Measurements from ENCODE around the gene RNASE13. TPM values are rescaled to one million over a fixed set of nuclear protein-coding genes. Genes with fewer than 3 reads are reported as not detected.

RNASE13 gene
- total RNA-seq, 1 experiment from 2014 or later = not detected

- H3K27me3 Mint-ChIP-seq (ENCODE audit: low read depth) = no peaks in the 10 kb centered on the region
- POLR2A ChIA-PET = no interaction called here
- H3K4me1 Mint-ChIP-seq = peaks cover 17% of the 10 kb centered on the region
- no peak overlapping the region for H3K27ac Mint-ChIP-seq
- peaks cover 56% of the 10 kb centered on the region for H3K36me3 Mint-ChIP-seq
- H3K4me3 Mint-ChIP-seq = no peak overlapping the region
- no peak for DNase-seq (ENCODE audit: low spot score)
- H3K9me3 Mint-ChIP-seq = no peaks in the 10 kb centered on the region
- CTCF ChIA-PET = interaction anchor here (1.3 to 2.0 kb wide), 3 partner anchors 16 to 60 kb away, joined by 4 to 10 read pairs (median 7); no protein-coding TSS in a partner anchor
- ATAC-seq = no peak
- TF ChIP-seq MXD4 (CRISPR knock-in tag; IDR thresholded peaks at IDR 0.05; ENCODE audit: borderline replicate concordance) = no peak
- no peak for TF ChIP-seq IRF2 (CRISPR knock-in tag; IDR thresholded peaks at IDR 0.05; ENCODE audit: borderline replicate concordance, low read depth)
- no peak for TF ChIP-seq ATF2 (CRISPR knock-in tag; IDR thresholded peaks at IDR 0.05; ENCODE audit: borderline replicate concordance, low read depth)
- TF ChIP-seq PRRX2 (CRISPR knock-in tag; IDR thresholded peaks at IDR 0.05) = no peak
- no peak for TF ChIP-seq CREM (CRISPR knock-in tag; IDR thresholded peaks at IDR 0.05)
- no peak for TF ChIP-seq TEAD1 (CRISPR knock-in tag; IDR thresholded peaks at IDR 0.05)
- no peak for TF ChIP-seq ETV6 (CRISPR knock-in tag; IDR thresholded peaks at IDR 0.05)
- no peak for TF ChIP-seq ATF6 (CRISPR knock-in tag; IDR thresholded peaks at IDR 0.05)
- TF ChIP-seq USF2 (CRISPR knock-in tag; IDR thresholded peaks at IDR 0.05) = no peak
- TF ChIP-seq ZNF232 (CRISPR knock-in tag; IDR thresholded peaks at IDR 0.05) = no peak
- no peak for TF ChIP-seq ESRRA (CRISPR knock-in tag; IDR thresholded peaks at IDR 0.05; ENCODE audit: borderline replicate concordance)
These were observed 40.0 kb upstream of the RNASE13 start for GRCh38 chr14:21074398-21075272.

GRCh38 chr14:21073921-21074320 lies 39.3 kb upstream of the RNASE13 start:
- CTCF ChIA-PET = interaction anchor here (1.9 to 4.6 kb wide), 3 partner anchors 17 to 59 kb away, joined by 7 to 165 read pairs (median 10); no protein-coding TSS in a partner anchor
- Mint-ChIP-seq H3K9me3 (no peaks in the 10 kb centered on the region), H3K27me3 (ENCODE audit: low read depth) (no peaks in the 10 kb centered on the region), H3K27ac (no peak overlapping the region), H3K4me3 (no peak overlapping the region), H3K36me3 (peaks cover 49% of the 10 kb centered on the region), H3K4me1 (peaks cover 17% of the 10 kb centered on the region)
- POLR2A ChIA-PET = no interaction called here
- DNase-seq (ENCODE audit: low spot score) (no peak), ATAC-seq (no peak)
- TF ChIP-seq ZMAT4 (CRISPR knock-in tag; IDR thresholded peaks at IDR 0.05) (no peak), ZNF263 (CRISPR knock-in tag; IDR thresholded peaks at IDR 0.05; ENCODE audit: low read depth) (no peak), FOXK1 (CRISPR knock-in tag; IDR thresholded peaks at IDR 0.05) (no peak), GABPB1 (CRISPR knock-in tag; IDR thresholded peaks at IDR 0.05) (no peak), KAT7 (CRISPR knock-in tag; IDR thresholded peaks at IDR 0.05; ENCODE audit: borderline replicate concordance) (no peak), CREM (CRISPR knock-in tag; IDR thresholded peaks at IDR 0.05) (no peak), PRDM15 (CRISPR knock-in tag; IDR thresholded peaks at IDR 0.05) (no peak), MAX (CRISPR knock-in tag; IDR thresholded peaks at IDR 0.05) (no peak), NFYB (CRISPR knock-in tag; conservative IDR thresholded peaks at IDR 0.05; ENCODE audit: low read depth) (no peak), SP1 (CRISPR knock-in tag; conservative IDR thresholded peaks at IDR 0.05) (no peak), TEAD1 (CRISPR knock-in tag; IDR thresholded peaks at IDR 0.05) (no peak), SMAD4 (CRISPR knock-in tag; IDR thresholded peaks at IDR 0.05) (no peak), ESRRA (CRISPR knock-in tag; IDR thresholded peaks at IDR 0.05; ENCODE audit: borderline replicate concordance) (no peak), ZNF281 (CRISPR knock-in tag; IDR thresholded peaks at IDR 0.05) (no peak), ELF4 (CRISPR knock-in tag; IDR thresholded peaks at IDR 0.05; ENCODE audit: low read depth) (no peak)
